HS-5 (cell line): ENCODE measurements around the gene MOV10L1.
"Not testable (repeated sequence)": the region's sequence is repeated elsewhere in the genome, so short reads cannot be mapped to it uniquely, and the experiment has no call there.

Experiments used
- DNase-seq: peaks from one replicate; pipeline ENCODE4 v3.0.0-alpha.2; 2012; ENCODE audit warnings: low read depth

MOV10L1 gene

DNA sequence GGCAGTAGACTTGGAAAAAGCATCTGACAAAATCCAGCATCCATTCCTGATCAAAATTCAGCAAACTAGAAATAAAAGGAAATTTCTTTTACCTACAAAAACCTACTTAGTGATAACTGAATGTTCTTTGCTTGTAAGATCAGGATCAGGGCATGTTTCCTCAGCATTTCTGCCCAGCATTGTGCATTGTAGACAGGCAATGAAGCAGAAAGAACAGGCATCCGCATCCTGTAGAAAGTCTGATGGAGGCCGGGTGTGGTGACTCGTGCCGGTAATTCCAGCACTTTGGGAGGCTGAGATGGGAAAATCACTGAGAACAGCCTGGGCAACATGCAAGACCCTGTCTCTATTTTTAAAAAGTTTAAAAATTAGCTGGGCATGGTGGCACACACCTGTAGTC lies 48.2 kb downstream of the MOV10L1 start:
- DNase-seq: no peak

DNA sequence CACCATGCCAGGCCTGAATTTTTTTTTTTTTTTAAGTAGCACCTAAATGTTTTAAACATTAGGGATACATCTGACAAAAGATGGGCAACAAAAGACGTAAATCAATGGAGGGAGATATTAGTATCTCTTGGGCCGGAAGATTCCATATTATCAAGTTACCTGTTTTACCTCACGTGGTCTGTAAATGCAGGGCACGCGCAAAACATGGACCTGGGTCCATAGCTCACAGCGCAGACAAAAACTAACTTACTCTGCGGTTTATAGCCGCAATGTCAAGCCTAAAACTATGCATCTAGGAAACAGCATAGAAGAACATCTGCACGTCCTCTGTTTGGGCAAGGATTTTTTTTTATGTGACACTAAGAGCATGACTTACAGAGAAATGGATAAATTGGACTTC lies 49.2 kb downstream of the MOV10L1 start:
- DNase-seq: no peak

DNA sequence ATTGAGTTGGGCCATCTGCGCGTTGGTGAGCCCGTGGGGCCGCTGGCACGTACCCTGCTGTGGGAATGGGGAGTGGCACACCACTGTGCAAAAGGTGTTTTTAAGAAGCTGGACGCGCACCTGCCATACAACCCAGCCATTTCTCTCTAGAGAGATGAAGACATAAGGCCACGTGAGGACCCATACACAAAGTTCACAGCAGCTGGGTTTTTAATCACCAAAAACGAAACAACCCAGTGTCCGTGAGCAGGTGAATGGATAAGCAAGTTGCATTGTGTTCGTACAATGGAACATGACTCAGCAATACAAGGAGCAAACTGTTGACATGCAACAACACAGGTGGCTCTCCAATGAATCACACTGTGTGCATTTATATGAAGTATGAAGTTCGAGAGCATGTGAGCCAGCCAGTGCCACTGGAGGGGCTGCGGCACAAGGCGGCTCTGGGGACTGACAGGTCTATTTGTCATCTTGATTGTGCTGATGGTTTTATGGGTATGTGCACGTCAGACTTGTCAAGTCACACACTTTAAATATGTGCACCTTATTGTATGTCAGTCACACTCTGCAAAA lies 50.1 kb downstream of the MOV10L1 start:
- no peak for DNase-seq

- DNase-seq: no peak
Observed at GRCh38 chr22:50140615-50141014, 50.8 kb downstream of the MOV10L1 start.

DNA sequence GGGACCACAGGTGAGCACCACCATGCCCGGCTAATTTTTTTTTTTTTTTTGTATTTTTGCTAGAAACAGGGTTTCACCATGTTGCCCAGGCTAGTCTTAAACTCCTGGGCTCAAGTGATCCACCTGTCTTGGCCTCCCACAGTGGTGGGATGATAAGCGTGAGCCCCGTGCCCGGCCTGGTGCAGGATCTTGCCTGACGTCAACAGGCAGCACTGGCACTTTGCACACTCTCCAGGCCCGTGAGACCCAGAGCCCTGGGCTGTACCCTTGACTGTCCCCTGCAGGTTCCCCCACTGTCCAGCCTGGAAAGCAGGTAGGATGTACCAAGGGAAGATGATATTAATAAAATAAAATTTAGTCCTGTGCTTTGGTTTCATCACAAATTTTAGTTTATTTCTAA lies 51.7 kb downstream of the MOV10L1 start:
- DNase-seq: no peak

GRCh38 chr22:50141891-50142363 lies 52.1 kb downstream of the MOV10L1 start:
- no peak for DNase-seq

DNA sequence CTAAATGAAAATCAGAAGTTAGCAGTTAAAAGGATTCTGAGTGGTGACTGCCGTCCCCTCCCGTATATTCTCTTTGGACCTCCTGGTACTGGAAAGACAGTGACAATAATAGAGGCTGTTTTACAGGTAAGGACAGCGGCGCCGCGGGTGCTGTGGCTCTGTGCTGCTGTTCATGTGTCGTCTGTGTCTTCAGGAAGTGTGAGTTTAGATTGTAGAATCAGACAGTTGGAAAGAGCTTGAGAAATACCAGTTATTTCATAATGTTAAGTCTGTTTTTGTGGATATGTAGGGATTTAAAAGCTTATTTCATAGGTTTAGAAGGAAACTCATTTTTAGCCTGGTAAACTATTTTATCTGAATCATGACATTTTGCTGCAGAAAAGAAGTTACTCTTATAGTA lies 53.3 kb downstream of the MOV10L1 start:
- no peak for DNase-seq

GRCh38 chr22:50144005-50144614 lies 54.3 kb downstream of the MOV10L1 start:
- no peak for DNase-seq

- DNase-seq: no peak
Observed at GRCh38 chr22:50145721-50146438, 56.1 kb downstream of the MOV10L1 start.

- DNase-seq: no peak
Observed at GRCh38 chr22:50146439-50147238, 56.8 kb downstream of the MOV10L1 start.

DNA sequence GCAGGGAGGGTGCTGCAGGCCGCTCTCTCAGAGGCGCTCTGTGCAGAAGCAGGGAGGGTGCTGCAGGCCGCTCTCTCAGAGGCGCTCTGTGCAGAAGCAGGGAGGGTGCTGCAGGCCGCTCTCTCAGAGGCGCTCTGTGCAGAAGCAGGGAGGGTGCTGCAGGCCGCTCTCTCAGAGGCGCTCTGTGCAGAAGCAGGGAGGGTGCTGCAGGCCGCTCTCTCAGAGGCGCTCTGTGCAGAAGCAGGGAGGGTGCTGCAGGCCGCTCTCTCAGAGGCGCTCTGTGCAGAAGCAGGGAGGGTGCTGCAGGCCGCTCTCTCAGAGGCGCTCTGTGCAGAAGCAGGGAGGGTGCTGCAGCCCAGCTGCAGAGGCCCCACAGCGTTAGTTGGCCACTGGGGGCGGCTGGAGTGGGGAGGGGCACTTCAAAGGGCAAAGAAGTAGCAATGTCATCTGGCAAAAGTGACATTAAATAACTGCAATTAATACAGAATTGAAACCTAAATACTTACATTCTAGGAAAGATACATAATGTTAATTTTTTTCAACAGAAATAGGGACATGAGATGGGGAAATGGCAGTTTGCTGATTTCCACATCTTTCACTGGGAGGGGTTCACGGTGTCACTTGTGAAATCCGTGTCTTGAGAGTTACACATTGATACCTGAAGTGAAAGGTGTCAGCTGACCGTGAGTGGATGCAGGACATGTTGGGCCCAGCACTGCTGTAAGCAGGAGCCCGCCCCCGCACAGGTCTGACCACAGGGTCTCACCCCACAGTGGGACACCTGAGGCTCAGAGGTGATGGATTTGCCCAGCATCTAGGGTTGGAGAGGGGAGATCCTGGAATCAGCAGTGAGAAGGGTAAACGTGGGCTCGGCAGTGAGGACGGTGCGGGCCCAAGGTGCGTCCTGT lies 57.7 kb downstream of the MOV10L1 start:
- DNase-seq: not testable (repeated sequence)

- no peak for DNase-seq
Observed at GRCh38 chr22:50148166-50148500, 58.3 kb downstream of the MOV10L1 start.

DNA sequence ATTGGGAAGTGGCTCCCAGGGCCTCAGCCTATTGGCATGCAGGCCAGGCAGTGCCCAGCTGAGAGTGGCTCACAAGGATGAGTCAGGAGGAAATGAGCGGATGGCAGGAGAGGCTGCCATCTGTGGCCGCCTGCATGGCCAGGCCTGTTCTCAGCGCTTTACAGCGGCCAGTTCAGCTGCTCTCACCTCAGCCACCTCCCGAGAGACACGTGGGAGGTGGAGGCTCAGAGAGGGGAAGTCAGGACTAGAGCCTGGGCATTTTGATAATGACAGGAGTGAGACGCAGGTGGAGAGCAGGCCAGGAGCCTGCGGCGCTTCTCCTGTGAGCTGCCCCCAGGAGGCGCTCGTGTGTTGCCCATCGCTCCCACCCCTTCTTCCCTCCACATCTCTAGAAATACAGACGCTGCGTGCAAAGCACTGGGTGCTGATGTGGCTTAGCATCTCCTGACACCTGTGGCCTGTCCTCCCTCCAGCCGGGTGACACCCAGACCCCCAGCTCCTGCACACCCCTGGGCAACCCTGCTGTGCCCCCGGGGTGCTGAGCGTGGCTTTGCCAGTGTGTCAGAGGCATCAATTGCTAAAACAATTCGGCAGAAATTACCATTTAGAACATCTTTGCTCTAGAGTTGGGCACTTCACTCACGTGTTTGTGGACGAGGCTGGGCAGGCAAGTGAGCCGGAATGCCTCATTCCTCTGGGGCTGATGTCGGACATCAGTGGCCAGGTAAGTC lies 59.4 kb downstream of the MOV10L1 start:
- DNase-seq: peak; percentile 2

GRCh38 chr22:50150161-50151129 lies 60.6 kb downstream of the MOV10L1 start:
- DNase-seq: no peak

DNA sequence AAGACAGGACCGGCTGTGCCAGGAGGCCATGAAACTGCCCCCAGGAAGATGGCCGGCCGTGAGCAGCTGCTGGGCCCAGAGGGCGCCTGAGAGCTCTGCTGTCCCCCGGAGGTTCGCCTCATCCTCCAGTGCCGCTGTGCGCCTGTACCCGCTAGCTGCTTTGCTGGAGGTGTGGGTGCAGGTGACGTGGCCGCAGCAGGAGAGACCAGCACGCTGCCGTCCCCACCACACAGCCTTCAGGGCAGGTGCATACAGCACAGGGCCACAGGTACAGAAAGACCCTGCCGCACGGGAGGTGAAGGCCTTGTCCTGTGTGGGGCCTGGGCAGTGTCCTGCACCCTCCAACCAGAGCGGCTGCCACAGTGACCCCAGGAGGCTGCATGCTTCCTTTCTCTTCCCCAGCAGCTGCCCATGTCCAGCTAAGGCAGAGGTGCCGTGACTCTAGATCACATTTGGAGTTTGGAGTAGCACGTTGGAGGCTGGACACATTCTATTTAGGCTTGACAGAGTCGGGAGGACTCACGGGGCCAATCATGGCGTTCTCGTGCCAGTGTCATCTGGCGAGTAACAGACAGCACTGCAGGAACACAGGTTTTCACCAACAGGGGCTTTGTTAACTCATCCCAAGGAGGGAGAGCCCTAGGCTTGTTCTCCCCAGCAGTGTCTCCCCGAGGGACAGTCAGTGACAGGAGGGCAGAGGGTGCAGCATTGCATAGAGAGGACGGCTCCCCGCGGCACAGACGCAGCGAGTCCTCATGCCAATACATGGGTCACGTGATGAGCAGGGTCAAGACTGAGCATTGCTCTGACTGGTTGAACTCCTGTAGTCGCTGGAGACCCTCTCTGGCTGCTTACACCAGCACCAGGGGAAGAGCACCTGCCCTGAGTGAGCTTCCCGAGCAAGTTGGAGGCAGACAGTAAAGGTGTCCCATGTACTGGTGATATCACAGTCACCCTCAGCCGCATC lies 62.0 kb downstream of the MOV10L1 start:
- DNase-seq: no peak

DNA sequence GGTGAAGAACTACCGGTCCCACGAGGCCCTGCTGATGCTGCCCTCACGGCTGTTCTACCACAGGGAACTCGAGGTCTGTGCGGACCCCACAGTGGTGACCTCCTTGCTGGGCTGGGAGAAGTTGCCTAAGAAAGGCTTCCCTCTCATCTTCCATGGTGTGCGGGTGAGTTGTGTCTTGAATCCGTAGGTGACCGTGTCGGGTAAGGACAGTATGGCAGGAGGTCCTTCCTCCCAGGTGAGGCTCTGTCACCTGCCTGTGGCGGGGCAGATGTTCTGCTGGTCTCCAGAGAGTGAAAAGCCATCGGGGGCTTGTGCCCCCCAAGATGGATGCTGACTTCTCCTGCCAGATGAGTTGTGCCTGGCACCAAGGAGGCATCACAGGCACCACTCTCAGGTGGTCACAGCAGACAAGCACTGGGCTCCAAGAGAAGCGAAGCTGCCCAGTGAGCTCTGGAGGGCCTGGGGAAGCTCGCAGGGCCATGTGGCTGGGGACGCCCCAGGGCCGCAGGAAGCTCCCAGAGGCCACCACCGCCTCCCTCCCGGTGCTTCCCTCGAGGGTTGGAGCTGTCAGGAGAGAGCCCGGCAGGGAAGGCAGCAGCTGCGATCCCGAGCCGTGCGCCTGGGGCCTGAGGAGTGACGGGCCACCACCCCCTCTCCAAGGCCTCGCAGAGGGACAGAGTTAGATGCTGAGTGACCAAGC lies 63.4 kb downstream of the MOV10L1 start:
- no peak for DNase-seq

GRCh38 chr22:50153756-50154140 lies 63.9 kb downstream of the MOV10L1 start:
- no peak for DNase-seq
